ENCODE data around the gene S100A7A. TPM values are rescaled to one million over a fixed set of nuclear protein-coding genes. Genes with fewer than 3 reads are reported as not detected.

S100A7A gene
- total RNA-seq, 5 donors from 2014 or later (not counting 1 experiment from before 2014, with no cell fraction given): not detected

DNA sequence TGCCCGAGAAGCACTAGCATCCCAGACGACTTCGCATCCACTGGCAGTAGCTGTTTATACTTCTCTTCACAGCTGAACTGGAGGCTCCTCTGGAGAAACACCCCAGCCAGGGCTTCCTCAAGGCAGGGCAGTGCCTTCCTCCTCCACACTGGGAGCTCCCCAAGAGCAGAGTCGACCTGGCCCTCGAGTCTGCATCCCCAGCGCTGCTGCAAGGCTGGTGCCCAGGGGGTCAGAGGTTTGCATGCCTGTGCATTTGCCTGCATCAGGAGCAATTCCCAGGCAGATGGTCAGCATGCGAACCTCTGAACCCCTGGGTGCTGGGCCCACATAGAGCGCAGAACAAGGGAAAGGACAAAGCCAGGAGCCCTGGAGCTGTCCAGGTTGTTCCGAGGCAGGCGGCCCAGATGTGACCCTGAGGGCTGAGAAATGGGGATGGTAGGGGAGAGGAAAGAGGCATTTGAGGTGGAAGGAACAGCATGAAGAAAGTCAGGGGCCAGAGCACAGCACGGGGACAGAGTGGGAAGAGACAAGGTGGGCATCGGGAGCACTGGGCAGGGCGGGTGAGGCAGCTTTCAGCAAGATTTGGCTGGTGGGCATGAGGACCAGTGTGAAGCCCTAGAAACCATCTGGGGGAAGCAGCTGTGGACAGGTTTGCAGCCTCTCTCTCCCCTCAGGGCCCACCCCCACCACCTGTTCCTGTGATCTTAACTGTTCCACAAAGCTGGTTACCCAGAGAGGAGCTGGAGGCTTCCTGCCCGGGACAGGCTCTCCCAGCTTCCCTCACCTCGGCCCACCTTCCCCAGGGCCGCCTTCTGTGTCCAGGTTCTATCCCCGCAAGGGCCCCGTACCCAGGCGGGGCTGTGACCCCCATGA lies 19.0 kb upstream of the S100A7A start:
- Histone ChIP-seq H3K4me1 (ENCODE audit: control insufficient read depth in 1 of 2, extremely low read depth in 1 of 2, insufficient read depth in 2 of 2, low read length in 2 of 2) (no peaks in the 10 kb centered on the region), H3K4me3 (ENCODE audit: control insufficient read depth in 1 of 2, extremely low read depth in 1 of 2, low read length in 1 of 2) (no peak overlapping the region), H3K36me3 (ENCODE audit: control insufficient read depth in 2 of 2, extremely low read depth in 1 of 2, insufficient read depth in 1 of 2, low read length in 1 of 2) (no peaks in the 10 kb centered on the region), H3K27me3 (replicated peaks in 1 of 2; ENCODE audit: control insufficient read depth in 2 of 2, extremely low read depth in 1 of 2, insufficient read depth in 2 of 2, low read length in 1 of 2) (peaks cover 0 to 47% of the 10 kb centered on the region in 2 experiments), H3K9me3 (no peaks in the 10 kb centered on the region), H3K27ac (ENCODE audit: low read length) (no peak overlapping the region)
- Mint-ChIP-seq H3K36me3 (no peaks in the 10 kb centered on the region), H3K4me1 (no peaks in the 10 kb centered on the region), H3K27me3 (peaks cover 28 to 39% of the 10 kb centered on the region in 2 donors), H3K4me3 (no peak overlapping the region), H3K27ac (no peak overlapping the region), H3K9me3 (no peaks in the 10 kb centered on the region)
- ChIA-PET POLR2A (no interaction called here), CTCF (interaction anchor here in 1 of 2 donors (0.9 kb wide), 1 partner anchor 60 kb away, joined by 3 read pairs; no protein-coding TSS in a partner anchor)
- 85% methylated on average over 9 of the region's 19 CpGs for WGBS (ENCODE audit: insufficient coverage)
- ATAC-seq (replicated peaks in 1 of 4) (no peak), DNase-seq (no peak)

DNA sequence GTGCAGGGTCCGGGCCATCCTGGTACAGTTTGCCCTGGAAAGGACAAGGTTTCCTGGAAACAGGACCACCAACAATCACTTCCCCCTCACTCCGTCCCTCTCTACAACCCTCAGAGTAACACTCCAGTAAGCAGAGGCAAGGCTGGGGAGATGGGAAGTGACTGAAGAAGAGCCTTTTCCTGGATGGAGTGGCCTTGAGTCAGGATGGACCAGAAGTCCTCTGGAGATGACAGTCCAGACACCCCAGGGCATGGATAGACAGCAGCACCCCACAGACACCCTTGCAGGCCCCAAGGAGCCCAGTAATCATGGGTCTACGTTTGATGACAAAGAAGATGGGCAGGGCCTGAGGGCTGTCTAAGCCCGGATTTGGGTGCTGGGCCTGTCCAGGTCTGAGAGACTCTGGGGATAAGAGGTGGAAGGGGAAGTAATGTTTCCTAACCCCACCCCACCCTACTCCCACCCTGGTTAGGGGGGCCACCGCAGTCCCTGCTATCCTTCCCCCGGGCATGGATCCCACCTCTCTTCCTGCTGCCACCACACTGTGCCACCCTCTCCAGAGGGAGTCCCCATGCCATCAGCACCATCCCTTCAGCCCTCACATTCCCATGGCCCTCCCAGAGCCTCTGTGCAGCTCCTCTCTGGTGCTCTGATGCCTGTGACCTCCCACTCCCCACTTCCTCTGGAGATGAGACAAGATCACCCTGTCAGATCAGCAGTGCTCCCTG lies 18.2 kb upstream of the S100A7A start:
- ATAC-seq (replicated peaks in 1 of 4) (no peak), DNase-seq (no peak)
- WGBS (ENCODE audit: insufficient coverage): 86% methylated on average over 2 of the region's 6 CpGs
- ChIA-PET CTCF (interaction anchor here in 1 of 2 donors (0.9 kb wide), 1 partner anchor 61 kb away, joined by 3 read pairs; no protein-coding TSS in a partner anchor), POLR2A (no interaction called here)
- H3K9me3 Mint-ChIP-seq: no peaks in the 10 kb centered on the region
- Histone ChIP-seq H3K9me3 (no peaks in the 10 kb centered on the region), H3K4me3 (ENCODE audit: control insufficient read depth in 1 of 2, extremely low read depth in 1 of 2, low read length in 1 of 2) (no peak overlapping the region), H3K4me1 (ENCODE audit: control insufficient read depth in 1 of 2, extremely low read depth in 1 of 2, insufficient read depth in 2 of 2, low read length in 2 of 2) (no peaks in the 10 kb centered on the region), H3K27ac (ENCODE audit: low read length) (no peak overlapping the region), H3K27me3 (replicated peaks in 1 of 2; ENCODE audit: control insufficient read depth in 2 of 2, extremely low read depth in 1 of 2, insufficient read depth in 2 of 2, low read length in 1 of 2) (peaks cover 0 to 48% of the 10 kb centered on the region in 2 experiments), H3K36me3 (ENCODE audit: control insufficient read depth in 2 of 2, extremely low read depth in 1 of 2, insufficient read depth in 1 of 2, low read length in 1 of 2) (no peaks in the 10 kb centered on the region)
- H3K4me1 Mint-ChIP-seq: no peaks in the 10 kb centered on the region
- no peak overlapping the region for H3K4me3 Mint-ChIP-seq
- no peaks in the 10 kb centered on the region for H3K36me3 Mint-ChIP-seq
- no peak overlapping the region for H3K27ac Mint-ChIP-seq
- H3K27me3 Mint-ChIP-seq: peaks cover 26 to 39% of the 10 kb centered on the region in 2 donors

DNA sequence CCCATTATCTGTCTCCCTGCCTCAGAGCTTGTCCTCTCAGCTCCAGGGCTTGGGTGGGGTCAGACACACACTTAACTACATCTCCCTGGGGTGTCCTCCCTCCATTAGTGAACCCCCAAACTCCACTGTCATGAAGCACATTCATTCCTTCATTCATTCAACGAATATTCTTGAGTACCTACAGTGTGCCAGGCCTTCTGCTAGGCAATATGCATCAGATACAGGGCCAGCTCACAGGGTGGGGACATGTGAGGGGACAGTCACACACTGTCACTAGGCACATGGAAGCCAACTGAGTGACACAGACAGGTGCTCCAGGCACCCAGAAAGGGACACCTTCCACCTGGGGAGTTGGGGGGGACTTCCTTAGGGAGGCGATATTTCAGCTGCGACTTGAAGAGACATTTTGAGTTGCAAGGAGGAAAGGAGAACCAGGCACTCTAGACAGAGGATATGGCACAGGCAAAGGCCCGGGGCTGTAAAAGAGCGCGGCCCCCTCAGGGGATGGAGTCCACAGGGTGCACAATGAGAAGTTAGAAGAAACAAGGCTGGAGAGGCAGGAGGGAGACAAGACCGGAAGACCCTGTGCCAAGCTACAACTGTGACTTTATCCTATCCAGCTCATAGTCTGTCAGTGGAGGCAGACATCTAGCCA lies 16.8 kb upstream of the S100A7A start:
- Histone ChIP-seq H3K4me1 (ENCODE audit: control insufficient read depth in 1 of 2, extremely low read depth in 1 of 2, insufficient read depth in 2 of 2, low read length in 2 of 2) (no peaks in the 10 kb centered on the region), H3K9me3 (no peaks in the 10 kb centered on the region), H3K36me3 (ENCODE audit: control insufficient read depth in 2 of 2, extremely low read depth in 1 of 2, insufficient read depth in 1 of 2, low read length in 1 of 2) (no peaks in the 10 kb centered on the region), H3K27me3 (replicated peaks in 1 of 2; ENCODE audit: control insufficient read depth in 2 of 2, extremely low read depth in 1 of 2, insufficient read depth in 2 of 2, low read length in 1 of 2) (peaks cover 0 to 39% of the 10 kb centered on the region in 2 experiments), H3K27ac (ENCODE audit: low read length) (no peak overlapping the region), H3K4me3 (ENCODE audit: control insufficient read depth in 1 of 2, extremely low read depth in 1 of 2, low read length in 1 of 2) (no peak overlapping the region)
- POLR2A ChIA-PET: interaction anchor here in 1 of 2 donors (0.5 kb wide), 1 partner anchor 51 kb away, joined by 4 read pairs; no protein-coding TSS in a partner anchor
- peaks cover 24 to 34% of the 10 kb centered on the region in 2 donors for H3K27me3 Mint-ChIP-seq
- H3K4me3 Mint-ChIP-seq: no peak overlapping the region
- no peak overlapping the region for H3K27ac Mint-ChIP-seq
- peaks cover under 1 to 1% (median under 1%) of the 10 kb centered on the region in 3 donors for H3K4me1 Mint-ChIP-seq
- WGBS (ENCODE audit: insufficient coverage): 89% methylated on average over 5 of the region's 7 CpGs
- CTCF ChIA-PET: interaction anchor here in 1 of 2 donors (0.5 kb wide), 1 partner anchor 484 kb away, joined by 3 read pairs; no protein-coding TSS in a partner anchor
- no peaks in the 10 kb centered on the region for H3K9me3 Mint-ChIP-seq
- ATAC-seq (replicated peaks in 1 of 4): no peak
- no peak for DNase-seq
- no peaks in the 10 kb centered on the region for H3K36me3 Mint-ChIP-seq

DNA sequence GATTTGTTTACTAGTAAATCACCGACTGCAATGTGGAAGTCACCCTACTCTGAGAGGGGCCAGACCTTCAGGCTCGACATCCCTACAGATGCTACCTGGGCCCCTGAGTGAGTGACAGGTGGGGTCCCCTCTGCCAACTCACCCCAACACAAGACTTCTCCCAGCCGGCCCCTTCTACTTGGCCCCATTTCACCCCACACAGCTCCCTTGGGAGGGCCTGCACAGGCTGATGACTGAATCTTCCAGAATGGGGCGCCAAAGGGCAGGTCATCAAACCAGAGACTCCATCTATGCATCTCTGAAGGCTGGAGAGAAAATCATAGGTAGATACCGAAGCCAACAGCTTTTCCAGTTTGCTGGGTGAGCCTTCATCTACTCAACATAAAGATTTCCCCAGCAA lies 16.1 kb upstream of the S100A7A start:
- Mint-ChIP-seq H3K27me3 (peaks cover 22 to 28% of the 10 kb centered on the region in 2 donors), H3K9me3 (no peaks in the 10 kb centered on the region), H3K4me3 (no peak overlapping the region), H3K27ac (no peak overlapping the region), H3K4me1 (peaks cover 2 to 5% (median 4%) of the 10 kb centered on the region in 3 donors), H3K36me3 (no peaks in the 10 kb centered on the region)
- no peaks in the 10 kb centered on the region for H3K36me3 ChIP-seq (ENCODE audit: control insufficient read depth in 2 of 2, extremely low read depth in 1 of 2, insufficient read depth in 1 of 2, low read length in 1 of 2)
- H3K4me3 ChIP-seq (ENCODE audit: control insufficient read depth in 1 of 2, extremely low read depth in 1 of 2, low read length in 1 of 2): no peak overlapping the region
- WGBS (ENCODE audit: insufficient coverage): 61% methylated on average over 2 of the region's 5 CpGs
- no peak overlapping the region for H3K27ac ChIP-seq (ENCODE audit: low read length)
- H3K4me1 ChIP-seq (ENCODE audit: control insufficient read depth in 1 of 2, extremely low read depth in 1 of 2, insufficient read depth in 2 of 2, low read length in 2 of 2): no peaks in the 10 kb centered on the region
- H3K27me3 ChIP-seq (replicated peaks in 1 of 2; ENCODE audit: control insufficient read depth in 2 of 2, extremely low read depth in 1 of 2, insufficient read depth in 2 of 2, low read length in 1 of 2): peaks cover 0 to 37% of the 10 kb centered on the region in 2 experiments
- no peaks in the 10 kb centered on the region for H3K9me3 ChIP-seq
- peak in 1 of 4 experiments; percentile 40 for ATAC-seq (replicated peaks in 1 of 4)
- ChIA-PET CTCF (interaction anchor here in 1 of 2 donors (0.5 kb wide), 1 partner anchor 484 kb away, joined by 3 read pairs; no protein-coding TSS in a partner anchor), POLR2A (no interaction called here)
- DNase-seq: no peak

DNA sequence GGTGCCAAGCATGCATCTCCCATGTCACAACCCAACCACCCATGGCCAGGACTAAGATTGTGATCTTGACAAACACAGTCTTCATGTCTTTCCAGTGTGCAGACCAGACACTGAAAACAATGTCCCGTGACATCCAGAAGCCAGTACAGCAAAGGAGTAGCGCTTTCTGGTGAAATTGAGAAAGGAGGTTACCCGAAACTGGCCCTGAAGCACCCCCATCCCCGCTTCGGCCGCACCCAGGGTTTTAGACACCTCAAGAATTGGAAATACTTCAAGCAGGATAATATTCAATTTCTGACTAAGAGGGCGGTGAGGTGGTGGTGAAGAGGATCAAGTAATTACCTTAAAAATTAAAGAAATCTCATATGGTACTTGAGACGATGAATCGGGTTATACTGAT lies 14.9 kb upstream of the S100A7A start:
- no peaks in the 10 kb centered on the region for H3K36me3 ChIP-seq (ENCODE audit: control insufficient read depth in 2 of 2, extremely low read depth in 1 of 2, insufficient read depth in 1 of 2, low read length in 1 of 2)
- H3K27ac ChIP-seq (ENCODE audit: low read length): no peak overlapping the region
- POLR2A ChIA-PET: no interaction called here
- H3K27me3 ChIP-seq (replicated peaks in 1 of 2; ENCODE audit: control insufficient read depth in 2 of 2, extremely low read depth in 1 of 2, insufficient read depth in 2 of 2, low read length in 1 of 2): peaks cover 0 to 34% of the 10 kb centered on the region in 2 experiments
- Mint-ChIP-seq H3K27ac (no peak overlapping the region), H3K4me3 (no peak overlapping the region), H3K9me3 (no peaks in the 10 kb centered on the region), H3K36me3 (no peaks in the 10 kb centered on the region), H3K4me1 (peaks cover 5 to 10% (median 8%) of the 10 kb centered on the region in 3 donors), H3K27me3 (peaks cover 14 to 21% of the 10 kb centered on the region in 2 donors)
- 88% methylated on average over 5 of the region's 9 CpGs for WGBS (ENCODE audit: insufficient coverage)
- ATAC-seq (replicated peaks in 1 of 4) (no peak), DNase-seq (no peak)
- H3K4me3 ChIP-seq (ENCODE audit: control insufficient read depth in 1 of 2, extremely low read depth in 1 of 2, low read length in 1 of 2): no peak overlapping the region
- CTCF ChIA-PET: no interaction called here
- H3K4me1 ChIP-seq (ENCODE audit: control insufficient read depth in 1 of 2, extremely low read depth in 1 of 2, insufficient read depth in 2 of 2, low read length in 2 of 2): no peaks in the 10 kb centered on the region
- no peaks in the 10 kb centered on the region for H3K9me3 ChIP-seq

GRCh38 chr1:153402226-153402625 lies 14.1 kb upstream of the S100A7A start:
- no peaks in the 10 kb centered on the region for H3K9me3 ChIP-seq
- no peaks in the 10 kb centered on the region for H3K36me3 ChIP-seq (ENCODE audit: control insufficient read depth in 2 of 2, extremely low read depth in 1 of 2, insufficient read depth in 1 of 2, low read length in 1 of 2)
- no peak overlapping the region for H3K4me3 ChIP-seq (ENCODE audit: control insufficient read depth in 1 of 2, extremely low read depth in 1 of 2, low read length in 1 of 2)
- no peak overlapping the region for H3K27ac ChIP-seq (ENCODE audit: low read length)
- H3K4me1 Mint-ChIP-seq: peaks cover 13 to 16% (median 16%) of the 10 kb centered on the region in 3 donors
- no CpG with 5 or more reads among the region's 2 CpGs for WGBS (ENCODE audit: insufficient coverage)
- ChIA-PET CTCF (no interaction called here), POLR2A (no interaction called here)
- H3K27ac Mint-ChIP-seq: no peak overlapping the region
- H3K9me3 Mint-ChIP-seq: no peaks in the 10 kb centered on the region
- no peak for DNase-seq
- ATAC-seq (replicated peaks in 1 of 4): no peak
- H3K4me3 Mint-ChIP-seq: no peak overlapping the region
- peaks cover 0 to 3% of the 10 kb centered on the region in 2 experiments for H3K4me1 ChIP-seq (ENCODE audit: control insufficient read depth in 1 of 2, extremely low read depth in 1 of 2, insufficient read depth in 2 of 2, low read length in 2 of 2)
- H3K27me3 ChIP-seq (replicated peaks in 1 of 2; ENCODE audit: control insufficient read depth in 2 of 2, extremely low read depth in 1 of 2, insufficient read depth in 2 of 2, low read length in 1 of 2): peaks cover 0 to 30% of the 10 kb centered on the region in 2 experiments
- H3K36me3 Mint-ChIP-seq: no peaks in the 10 kb centered on the region
- H3K27me3 Mint-ChIP-seq: peaks cover 7 to 23% of the 10 kb centered on the region in 2 donors

All from T-cell (primary cell).